GM13977 (cell line): ENCODE measurements around the gene LRRC61.
"Not testable (repeated sequence)": the region's sequence is repeated elsewhere in the genome, so short reads cannot be mapped to it uniquely, and the experiment has no call there.

Source experiments
- DNase-seq: peaks from one replicate; pipeline ENCODE4 v3.0.0; 2012; ENCODE audit warnings: low spot score
- CTCF ChIP-seq: IDR thresholded peaks from 2 replicates; pipeline ENCODE4 v1.5.1; 2012; ENCODE audit warnings: mild to moderate bottlenecking, control low read depth; ENCODE audit not compliant: insufficient read depth; ENCODE audit errors: extremely low read depth, missing control alignments
- in situ Hi-C: fragments of 300-500 bp; cut with MboI; formaldehyde crosslinking; loops from one replicate; pipeline ENCODE4 v1.12.0; 2022; ENCODE audit warnings: low sequenced_read_pairs, low pct_unique_long_range_greater_than_20kb, mixed read lengths, inconsistent platforms; ENCODE audit not compliant: unreplicated experiment

LRRC61 gene

GRCh38 chr7:150322833-150323681 is at the start of gene LRRC61, which contains the start of gene ACTR3C:
LRRC61 (plus strand) TSS chr7:150323355; CDS start chr7:150336862, 13,507 bp downstream.
ACTR3C (minus strand) TSS chr7:150323545; CDS start chr7:150295296, 28,249 bp downstream.
- in situ Hi-C loops: no loop called here
- peak; percentile 43 for TF ChIP-seq CTCF
- DNase-seq: peak; percentile 84

- peak; percentile 71 for TF ChIP-seq CTCF
- DNase-seq: peak; percentile 51
- in situ Hi-C loops: not testable (repeated sequence)
Measured at GRCh38 chr7:150276132-150276695, 46.9 kb upstream of the LRRC61 start.

GRCh38 chr7:150278383-150278782 is 44.8 kb upstream of the LRRC61 start:
- in situ Hi-C loops, DNase-seq: not testable (repeated sequence)

- DNase-seq, in situ Hi-C loops: not testable (repeated sequence)
Measured at GRCh38 chr7:150281681-150282403, 41.3 kb upstream of the LRRC61 start.

GRCh38 chr7:150283111-150283510 is 40.0 kb upstream of the LRRC61 start:
- in situ Hi-C loops, DNase-seq: not testable (repeated sequence)

- DNase-seq, in situ Hi-C loops: not testable (repeated sequence)
Measured at GRCh38 chr7:150283608-150284007, 39.5 kb upstream of the LRRC61 start.

GRCh38 chr7:150285849-150286754 is 37.1 kb upstream of the LRRC61 start:
- in situ Hi-C loops, DNase-seq: not testable (repeated sequence)
- TF ChIP-seq CTCF: peak; percentile 43

- DNase-seq, in situ Hi-C loops: not testable (repeated sequence)
Measured at GRCh38 chr7:150287815-150288214, 35.3 kb upstream of the LRRC61 start.

GRCh38 chr7:150288816-150289215 is 34.3 kb upstream of the LRRC61 start:
- DNase-seq, in situ Hi-C loops: not testable (repeated sequence)

GRCh38 chr7:150290317-150290716 is 32.8 kb upstream of the LRRC61 start:
- DNase-seq, in situ Hi-C loops: not testable (repeated sequence)

- DNase-seq, in situ Hi-C loops: not testable (repeated sequence)
Measured at GRCh38 chr7:150295027-150295426, 28.1 kb upstream of the LRRC61 start.

GRCh38 chr7:150295614-150296013 is 27.5 kb upstream of the LRRC61 start:
- in situ Hi-C loops, DNase-seq: not testable (repeated sequence)

- in situ Hi-C loops, DNase-seq: not testable (repeated sequence)
Measured at GRCh38 chr7:150296802-150297201, 26.4 kb upstream of the LRRC61 start.
